MM.1S (cell line): ENCODE results near the gene CD9.
"Not testable (repeated sequence)": the region's sequence is repeated elsewhere in the genome, so short reads cannot be mapped to it uniquely, and the experiment has no call there.

Experiments
- DNase-seq: peaks from one replicate; pipeline ENCODE4 v3.0.0-alpha.2; 2015
- H2AFZ ChIP-seq: fragments of 300-600 bp; sonication (generic); 2 replicates; pipeline ENCODE4 v1.6.0; 2016; ENCODE audit warnings: antibody characterized with exemption, low read length
- H3F3A ChIP-seq: fragments of 300-600 bp; sonication (generic); 2 replicates; pipeline ENCODE4 v1.6.1; 2016; ENCODE audit warnings: mild to moderate bottlenecking, antibody characterized with exemption, low read length, moderate library complexity, mixed read lengths; ENCODE audit not compliant: insufficient read depth
- H3K27ac ChIP-seq: fragments of 300-600 bp; sonication (generic); 2 replicates; pipeline ENCODE4 v1.5.1; 2016; ENCODE audit warnings: mild to moderate bottlenecking, low read length
- H3K27me3 ChIP-seq: fragments of 300-600 bp; sonication (generic); replicated peaks from 2 replicates; pipeline ENCODE4 v1.6.0; 2016; ENCODE audit warnings: low read length; ENCODE audit not compliant: insufficient read depth
- H3K36me3 ChIP-seq: fragments of 300-600 bp; sonication (generic); replicated peaks from 2 replicates; pipeline ENCODE4 v1.6.1; 2016; ENCODE audit warnings: mild to moderate bottlenecking, low read length, mixed read lengths; ENCODE audit not compliant: insufficient read depth
- H3K4me1 ChIP-seq: fragments of 300-600 bp; sonication (generic); 2 replicates; pipeline ENCODE4 v1.6.1; 2016; ENCODE audit warnings: low read length, mixed read lengths
- H3K4me2 ChIP-seq: fragments of 300-600 bp; sonication (generic); 2 replicates; pipeline ENCODE4 v1.6.0; 2016; ENCODE audit warnings: low read depth, low read length
- H3K4me3 ChIP-seq: fragments of 300-600 bp; sonication (generic); 2 replicates; pipeline ENCODE4 v1.5.1; 2016; ENCODE audit warnings: low read length, mixed read lengths
- H3K79me2 ChIP-seq: fragments of 300-600 bp; sonication (generic); 2 replicates; pipeline ENCODE4 v1.6.1; 2016; ENCODE audit warnings: mixed run types, low read length, mixed read lengths
- H3K9ac ChIP-seq: fragments of 300-600 bp; sonication (generic); 2 replicates; pipeline ENCODE4 v1.6.1; 2016; ENCODE audit warnings: low read length, mixed read lengths
- H3K9me2 ChIP-seq: fragments of 300-600 bp; sonication (generic); replicated peaks from 2 replicates; pipeline ENCODE4 v1.6.1; 2016; ENCODE audit warnings: mild to moderate bottlenecking, low read length, mixed read lengths; ENCODE audit not compliant: insufficient read depth
- H3K9me3 ChIP-seq: fragments of 300-600 bp; sonication (generic); replicated peaks from 2 replicates; pipeline ENCODE4 v1.6.1; 2016; ENCODE audit warnings: mild to moderate bottlenecking, low read length, mixed read lengths; ENCODE audit not compliant: insufficient read depth
- H4K20me1 ChIP-seq: fragments of 300-600 bp; sonication (generic); 2 replicates; pipeline ENCODE4 v1.6.1; 2016; ENCODE audit warnings: mild to moderate bottlenecking, low read length, moderate library complexity, mixed read lengths; ENCODE audit not compliant: insufficient read depth
- CTCF ChIP-seq: fragments of 300-600 bp; sonication (generic); IDR thresholded peaks from 2 replicates; pipeline ENCODE4 v1.5.1; 2016; ENCODE audit warnings: antibody characterized with exemption, low read length, mixed read lengths
- EZH2 ChIP-seq: fragments of 300-600 bp; sonication (generic); optimal IDR thresholded peaks from 2 replicates; pipeline ENCODE3; 2017; ENCODE audit warnings: low read depth, mild to moderate bottlenecking, antibody characterized with exemption, low read length, mixed read lengths
- EZH2phosphoT487 ChIP-seq: fragments of 300-600 bp; sonication (generic); IDR thresholded peaks from 2 replicates; pipeline ENCODE4 v1.6.1; 2018; ENCODE audit warnings: antibody characterized with exemption, low read length

Gene CD9

GRCh38 chr12:6158255-6158654 lies 41.9 kb upstream of the CD9 start:
- no peak overlapping the region for H2AFZ ChIP-seq
- no peaks in the 10 kb centered on the region for H3K9me3 ChIP-seq
- DNase-seq, result no peak
- H3K79me2 ChIP-seq, result no peaks in the 10 kb centered on the region
- no peaks in the 10 kb centered on the region for H4K20me1 ChIP-seq
- H3F3A ChIP-seq, result no peaks in the 10 kb centered on the region
- TF ChIP-seq EZH2, result no peak
- TF ChIP-seq EZH2phosphoT487, result no peak
- H3K9me2 ChIP-seq, result no peaks in the 10 kb centered on the region
- H3K9ac ChIP-seq, result no peak overlapping the region
- H3K27me3 ChIP-seq, result no peaks in the 10 kb centered on the region
- no peaks in the 10 kb centered on the region for H3K36me3 ChIP-seq
- peaks cover 4% of the 10 kb centered on the region; the same call in 1 of the 2 replicates for H3K4me1 ChIP-seq
- no peak overlapping the region for H3K4me2 ChIP-seq
- H3K4me3 ChIP-seq, result no peak overlapping the region
- H3K27ac ChIP-seq, result no peak overlapping the region

GRCh38 chr12:6158749-6159148 lies 41.5 kb upstream of the CD9 start:
- no peaks in the 10 kb centered on the region for H4K20me1 ChIP-seq
- no peak overlapping the region for H3K27ac ChIP-seq
- H3K36me3 ChIP-seq, result no peaks in the 10 kb centered on the region
- H3K27me3 ChIP-seq, result no peaks in the 10 kb centered on the region
- H3K9ac ChIP-seq, result no peak overlapping the region
- H3F3A ChIP-seq, result no peaks in the 10 kb centered on the region
- peaks cover 4% of the 10 kb centered on the region; the same call in 1 of the 2 replicates for H3K4me1 ChIP-seq
- no peaks in the 10 kb centered on the region for H3K79me2 ChIP-seq
- H3K9me2 ChIP-seq, result no peaks in the 10 kb centered on the region
- no peak overlapping the region for H3K4me2 ChIP-seq
- no peaks in the 10 kb centered on the region for H3K9me3 ChIP-seq
- H3K4me3 ChIP-seq, result no peak overlapping the region
- TF ChIP-seq EZH2 (no peak), CTCF (no peak), EZH2phosphoT487 (no peak)
- H2AFZ ChIP-seq, result no peak overlapping the region
- no peak for DNase-seq

GRCh38 chr12:6159166-6160011 lies 40.8 kb upstream of the CD9 start:
- H3K9me3 ChIP-seq, H3K27ac ChIP-seq, H3F3A ChIP-seq, H3K4me1 ChIP-seq, H3K9me2 ChIP-seq, H3K79me2 ChIP-seq, H3K4me3 ChIP-seq, H3K9ac ChIP-seq, DNase-seq, H3K36me3 ChIP-seq, H4K20me1 ChIP-seq, H3K27me3 ChIP-seq, H2AFZ ChIP-seq, H3K4me2 ChIP-seq: not testable (repeated sequence)

- H3K4me1 ChIP-seq, H4K20me1 ChIP-seq, H2AFZ ChIP-seq, H3K27me3 ChIP-seq, H3K27ac ChIP-seq, H3K9ac ChIP-seq, H3K9me2 ChIP-seq, DNase-seq, H3K36me3 ChIP-seq, H3F3A ChIP-seq, H3K4me2 ChIP-seq, H3K9me3 ChIP-seq, H3K79me2 ChIP-seq, H3K4me3 ChIP-seq: not testable (repeated sequence)
Observed at GRCh38 chr12:6160049-6160649, 40.1 kb upstream of the CD9 start.
